A673 (cell line): Measurements from ENCODE around the gene CS. TPM values are rescaled to one million over a fixed set of nuclear protein-coding genes. Genes with fewer than 3 reads are reported as not detected.
"Not testable (repeated sequence)": the region's sequence is repeated elsewhere in the genome, so short reads cannot be mapped to it uniquely, and the experiment has no call there.

Experiments
- BruUV-seq: library from RNA; stranded (reverse); fragments of 400-500 nt; replicated peaks from 2 replicates; lab custom pipeline; 2021; lab: Mats Ljungman, UMichigan
- CTCF ChIA-PET: fragments of 300-600 bp; sonication (Branson Sonifier 250); formaldehyde crosslinking; loops from one replicate; lab custom pipeline; 2022; ENCODE audit warnings: antibody characterized with exemption; lab: Charles Lee
- POLR2A ChIA-PET: fragments of 300-600 bp; sonication (Branson Sonifier 250); formaldehyde crosslinking; loops from one replicate; lab custom pipeline; 2022; ENCODE audit warnings: antibody characterized with exemption; ENCODE audit not compliant: low non-redundant PET; lab: Charles Lee
- DNase-seq: peaks from one replicate; pipeline ENCODE4 v3.0.0-alpha.2; 2015; ENCODE audit warnings: low spot score
- H3K27ac ChIP-seq: fragments of 200-600 bp; sonication (generic); 2 replicates; pipeline ENCODE4 v1.5.1; 2016; ENCODE audit warnings: mixed run types, low read depth, mild to moderate bottlenecking, mixed read lengths, antibody characterized with exemption, low read length; ENCODE audit not compliant: poor library complexity, severe bottlenecking
- H3K27me3 ChIP-seq: fragments of 200-600 bp; sonication (generic); replicated peaks from 2 replicates; pipeline ENCODE4 v1.6.1; 2017; ENCODE audit warnings: mixed run types, low read depth, mild to moderate bottlenecking, mixed read lengths, antibody characterized with exemption, low read length; ENCODE audit not compliant: insufficient read depth, poor library complexity
- H3K36me3 ChIP-seq: fragments of 200-600 bp; sonication (generic); 2 replicates; pipeline ENCODE4 v1.6.1; 2016; ENCODE audit warnings: mixed run types, mild to moderate bottlenecking, mixed read lengths, antibody characterized with exemption, low read length; ENCODE audit not compliant: insufficient read depth, poor library complexity, severe bottlenecking
- H3K4me1 ChIP-seq: fragments of 200-600 bp; sonication (generic); 2 replicates; pipeline ENCODE4 v1.6.1; 2017; ENCODE audit warnings: mixed run types, mild to moderate bottlenecking, mixed read lengths, antibody characterized with exemption, low read length; ENCODE audit not compliant: insufficient read depth, poor library complexity, severe bottlenecking
- H3K4me3 ChIP-seq: fragments of 200-600 bp; sonication (generic); 2 replicates; pipeline ENCODE4 v1.5.1; 2016; ENCODE audit warnings: low read depth, mixed run types, mild to moderate bottlenecking, mixed read lengths, low read length; ENCODE audit not compliant: poor library complexity, severe bottlenecking
- H3K9me3 ChIP-seq: fragments of 200-600 bp; sonication (generic); 2 replicates; pipeline ENCODE4 v1.6.1; 2016; ENCODE audit warnings: mixed run types, low read depth, mild to moderate bottlenecking, mixed read lengths, antibody characterized with exemption, low read length; ENCODE audit not compliant: poor library complexity, severe bottlenecking
- EZH2 ChIP-seq: fragments of 200-600 bp; sonication (generic); IDR thresholded peaks from 2 replicates; pipeline ENCODE4 v1.6.1; 2017; ENCODE audit warnings: borderline replicate concordance, low read depth, mild to moderate bottlenecking, mixed read lengths, antibody characterized with exemption, low read length; ENCODE audit not compliant: poor library complexity, severe bottlenecking
- intact Hi-C: fragments of 100-400 bp; cut with micrococcal nuclease; formaldehyde crosslinking; loops from one replicate; pipeline ENCODE4 v1.10.0; 2022; ENCODE audit not compliant: unreplicated experiment
- total RNA-seq: library from RNA; stranded (reverse); gene quantifications from 2 replicates; pipeline ENCODE4 v1.2.3, GENCODE V29; 2021
- TF ChIP-seq, protein P1 (sequence below): fragments of 300-800, 200-600 bp; sonication (generic); conservative IDR thresholded peaks from 2 replicates; pipeline ENCODE4 v1.5.1; 2017; ENCODE audit warnings: low read depth, mild to moderate bottlenecking, antibody characterized with exemption, low read length, moderate library complexity, mixed read lengths

CS gene
- total RNA-seq, 1 experiment from 2014 or later, result 448 TPM

DNA sequence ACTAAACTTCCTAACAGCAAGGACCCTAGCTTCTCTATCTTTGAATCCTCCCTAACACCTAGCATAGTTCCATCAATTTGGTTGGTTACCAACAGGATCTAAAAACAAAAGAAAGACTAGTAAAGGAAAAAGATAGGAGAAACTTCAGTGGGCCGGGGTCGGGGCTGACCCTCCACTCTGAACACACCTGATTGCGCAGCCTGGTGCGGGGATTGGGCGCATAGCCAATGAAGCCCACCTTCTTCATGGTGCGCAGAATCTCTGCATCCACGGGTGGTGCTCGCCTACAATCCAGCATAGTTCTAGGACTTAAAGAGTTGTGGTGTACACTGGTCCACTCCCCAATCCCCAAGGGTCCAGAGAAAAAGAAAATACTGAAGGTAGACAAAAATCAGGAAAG, 26.0 kb upstream of the CS start:
- Histone ChIP-seq H3K27me3 (no peaks in the 10 kb centered on the region), H3K4me1 (no peaks in the 10 kb centered on the region), H3K27ac (no peak overlapping the region), H3K9me3 (no peaks in the 10 kb centered on the region), H3K36me3 (peaks cover 49% of the 10 kb centered on the region), H3K4me3 (no peak overlapping the region)
- no peak for DNase-seq
- intact Hi-C loops, result no loop called here
- ChIA-PET CTCF (interaction anchor here (0.6 kb wide), 1 partner anchor 68 kb away, joined by 3 read pairs; the partner anchor contains the start of gene ANKRD52), POLR2A (no interaction called here)
- TF ChIP-seq, protein P1, sequence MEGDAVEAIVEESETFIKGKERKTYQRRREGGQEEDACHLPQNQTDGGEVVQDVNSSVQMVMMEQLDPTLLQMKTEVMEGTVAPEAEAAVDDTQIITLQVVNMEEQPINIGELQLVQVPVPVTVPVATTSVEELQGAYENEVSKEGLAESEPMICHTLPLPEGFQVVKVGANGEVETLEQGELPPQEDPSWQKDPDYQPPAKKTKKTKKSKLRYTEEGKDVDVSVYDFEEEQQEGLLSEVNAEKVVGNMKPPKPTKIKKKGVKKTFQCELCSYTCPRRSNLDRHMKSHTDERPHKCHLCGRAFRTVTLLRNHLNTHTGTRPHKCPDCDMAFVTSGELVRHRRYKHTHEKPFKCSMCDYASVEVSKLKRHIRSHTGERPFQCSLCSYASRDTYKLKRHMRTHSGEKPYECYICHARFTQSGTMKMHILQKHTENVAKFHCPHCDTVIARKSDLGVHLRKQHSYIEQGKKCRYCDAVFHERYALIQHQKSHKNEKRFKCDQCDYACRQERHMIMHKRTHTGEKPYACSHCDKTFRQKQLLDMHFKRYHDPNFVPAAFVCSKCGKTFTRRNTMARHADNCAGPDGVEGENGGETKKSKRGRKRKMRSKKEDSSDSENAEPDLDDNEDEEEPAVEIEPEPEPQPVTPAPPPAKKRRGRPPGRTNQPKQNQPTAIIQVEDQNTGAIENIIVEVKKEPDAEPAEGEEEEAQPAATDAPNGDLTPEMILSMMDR, result no peak
- no peak for TF ChIP-seq EZH2
- BruUV-seq, result no TSS peak

DNA sequence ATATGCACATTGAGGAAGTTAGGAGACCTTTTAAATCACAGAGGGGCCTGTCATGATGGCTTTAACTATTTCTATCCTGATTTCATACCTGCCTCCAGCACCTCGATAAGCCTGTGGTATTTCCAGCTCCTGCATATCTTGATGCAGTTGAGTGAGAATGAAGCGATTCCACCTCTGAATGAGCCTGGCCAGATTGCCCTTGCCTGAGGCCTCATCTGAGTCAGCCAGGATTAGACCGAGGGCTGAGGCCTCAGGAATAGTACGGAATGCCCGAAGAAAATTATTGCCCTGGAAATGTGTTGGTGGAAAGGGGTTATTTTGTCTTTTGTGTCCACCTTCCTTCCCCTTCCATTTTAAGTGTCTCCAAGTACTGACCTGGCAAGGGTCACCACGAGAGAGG, 24.1 kb upstream of the CS start:
- no peak for DNase-seq
- CTCF ChIA-PET, result no interaction called here
- BruUV-seq, result no TSS peak
- intact Hi-C loops, result no loop called here
- POLR2A ChIA-PET, result no interaction called here
- no peak overlapping the region for H3K27ac ChIP-seq
- H3K9me3 ChIP-seq, result no peaks in the 10 kb centered on the region
- peaks cover 57% of the 10 kb centered on the region for H3K36me3 ChIP-seq
- no peaks in the 10 kb centered on the region for H3K4me1 ChIP-seq
- H3K4me3 ChIP-seq, result no peak overlapping the region
- no peaks in the 10 kb centered on the region for H3K27me3 ChIP-seq
- TF ChIP-seq, protein P1, result no peak
- no peak for TF ChIP-seq EZH2

DNA sequence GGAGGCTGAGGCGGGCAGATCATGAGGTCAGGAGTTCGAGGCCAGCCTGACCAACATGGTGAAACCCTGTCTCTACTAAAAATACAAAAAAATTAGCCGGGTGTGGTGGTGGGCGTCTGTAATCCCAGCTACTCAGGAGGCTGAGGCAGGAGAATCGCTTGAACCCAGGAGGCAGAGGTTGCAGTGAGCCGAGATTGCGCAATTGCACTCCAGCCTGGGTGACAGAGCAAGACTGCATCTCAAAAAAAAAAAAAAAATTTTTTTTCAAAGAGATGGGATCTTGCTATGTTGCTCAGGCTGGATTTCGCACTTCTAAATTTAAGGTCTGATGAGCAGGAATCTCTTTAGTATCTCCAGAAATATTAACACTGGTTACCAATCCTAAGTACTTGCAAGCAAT, 21.5 kb upstream of the CS start:
- POLR2A ChIA-PET, result interaction anchor here (0.7 kb wide), 1 partner anchor 9 kb away, joined by 22 read pairs; no protein-coding TSS in a partner anchor
- H3K27ac ChIP-seq, intact Hi-C loops, H3K4me3 ChIP-seq, CTCF ChIA-PET, DNase-seq, H3K27me3 ChIP-seq, H3K9me3 ChIP-seq, BruUV-seq, H3K4me1 ChIP-seq: not testable (repeated sequence)
- H3K36me3 ChIP-seq, result peaks cover 51% of the 10 kb centered on the region

DNA sequence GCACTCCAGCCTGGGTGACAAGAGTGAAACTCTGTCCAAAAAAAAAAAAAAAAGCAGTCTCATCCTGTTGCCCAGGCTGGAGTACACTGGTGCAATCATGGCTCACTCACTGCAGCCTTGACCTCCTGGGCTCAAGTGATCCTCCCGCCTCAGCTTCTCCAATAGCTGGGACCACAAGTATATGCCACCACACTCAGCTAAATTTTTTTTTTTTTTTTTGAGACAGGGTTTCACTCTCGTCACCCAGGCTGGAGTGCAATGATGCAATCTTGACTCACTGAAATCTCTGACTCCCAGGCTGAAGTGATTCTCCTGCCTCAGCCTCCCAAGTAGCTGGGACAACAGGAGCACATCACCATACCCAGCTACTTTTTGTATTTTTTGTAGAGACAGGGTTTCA, 20.9 kb upstream of the CS start:
- peaks cover 45% of the 10 kb centered on the region for H3K36me3 ChIP-seq
- no peak for DNase-seq
- TF ChIP-seq EZH2, result no peak
- TF ChIP-seq, protein P1, result no peak
- ChIA-PET CTCF (no interaction called here), POLR2A (interaction anchor here (0.6 to 0.7 kb wide), 2 partner anchors 10 to 13 kb away, joined by 4 to 22 read pairs; no protein-coding TSS in a partner anchor)
- BruUV-seq, result no TSS peak
- H3K27me3 ChIP-seq, result no peaks in the 10 kb centered on the region
- intact Hi-C loops, result no loop called here
- H3K9me3 ChIP-seq, result no peaks in the 10 kb centered on the region
- no peaks in the 10 kb centered on the region for H3K4me1 ChIP-seq
- no peak overlapping the region for H3K4me3 ChIP-seq
- no peak overlapping the region for H3K27ac ChIP-seq
